ENCODE measurements around the gene LRRC56.

Gene LRRC56

DNA sequence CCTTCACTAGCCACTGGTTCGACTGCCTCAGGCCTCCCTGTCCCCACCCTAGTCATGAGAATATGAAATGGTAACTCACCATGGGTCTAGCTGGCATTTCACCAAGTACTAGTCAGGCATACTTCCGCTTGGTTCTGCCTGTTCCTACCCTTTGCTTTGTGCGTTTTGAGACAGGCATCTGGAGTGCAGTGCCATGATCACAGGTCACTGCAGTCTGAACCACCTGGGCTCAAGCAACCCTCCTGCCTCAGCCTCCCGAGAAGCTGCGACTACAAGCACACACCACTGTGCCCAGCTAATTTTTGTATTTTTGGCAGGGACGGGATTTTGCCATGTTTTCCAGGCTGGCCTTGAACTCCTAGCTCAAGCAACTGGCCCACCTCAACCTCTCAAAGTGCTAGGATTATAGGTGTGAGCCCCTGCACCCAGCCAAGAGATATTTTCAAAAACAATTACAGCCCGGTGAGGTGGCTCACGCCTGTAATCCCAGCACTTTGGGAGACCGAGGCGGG, 16.1 kb upstream of the LRRC56 start:
- DNase-seq (ENCODE audit: low spot score): no peak

- peak; percentile 18 for DNase-seq (ENCODE audit: low spot score)
Measured at GRCh38 chr11:526192-526591, 11.1 kb upstream of the LRRC56 start.

GRCh38 chr11:528166-528814, 9.0 kb upstream of the LRRC56 start:
- no peak for DNase-seq (ENCODE audit: low spot score)

GRCh38 chr11:528815-529727, 8.3 kb upstream of the LRRC56 start:
- no peak for DNase-seq (ENCODE audit: low spot score)

DNA sequence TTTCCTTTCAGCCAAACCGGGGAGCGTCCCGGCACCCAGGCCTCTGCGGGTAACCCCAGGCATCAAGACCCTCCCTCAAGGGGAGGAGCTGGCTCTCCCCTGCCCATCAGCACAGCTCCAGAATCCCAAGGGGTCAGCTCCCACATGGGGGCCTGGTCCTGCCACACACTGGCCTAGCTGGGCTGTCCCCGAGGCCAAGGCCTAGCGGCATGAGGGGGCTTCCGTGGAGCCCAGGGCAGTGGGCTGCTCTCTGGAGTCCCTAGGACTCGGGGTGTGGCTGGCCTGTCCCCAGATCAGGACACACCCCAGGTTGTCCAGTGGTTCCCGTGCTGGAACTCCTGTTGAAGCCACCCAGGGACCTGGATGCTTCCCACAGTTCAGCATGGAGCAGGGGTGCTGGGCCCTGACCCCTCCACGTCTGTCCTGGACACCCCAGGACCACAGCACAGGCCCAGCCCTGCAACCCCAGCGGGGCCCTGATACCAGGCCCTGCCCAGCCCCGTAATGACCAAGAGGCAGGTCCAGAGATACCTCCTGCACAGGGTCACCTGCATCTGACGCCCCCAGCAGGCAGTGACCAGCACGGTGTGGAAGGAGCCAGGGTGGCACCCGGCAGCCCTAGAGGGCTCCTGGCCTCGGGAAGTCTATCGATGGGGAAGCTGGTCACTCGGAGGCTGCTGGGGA, 7.5 kb upstream of the LRRC56 start:
- DNase-seq (ENCODE audit: low spot score): no peak

DNA sequence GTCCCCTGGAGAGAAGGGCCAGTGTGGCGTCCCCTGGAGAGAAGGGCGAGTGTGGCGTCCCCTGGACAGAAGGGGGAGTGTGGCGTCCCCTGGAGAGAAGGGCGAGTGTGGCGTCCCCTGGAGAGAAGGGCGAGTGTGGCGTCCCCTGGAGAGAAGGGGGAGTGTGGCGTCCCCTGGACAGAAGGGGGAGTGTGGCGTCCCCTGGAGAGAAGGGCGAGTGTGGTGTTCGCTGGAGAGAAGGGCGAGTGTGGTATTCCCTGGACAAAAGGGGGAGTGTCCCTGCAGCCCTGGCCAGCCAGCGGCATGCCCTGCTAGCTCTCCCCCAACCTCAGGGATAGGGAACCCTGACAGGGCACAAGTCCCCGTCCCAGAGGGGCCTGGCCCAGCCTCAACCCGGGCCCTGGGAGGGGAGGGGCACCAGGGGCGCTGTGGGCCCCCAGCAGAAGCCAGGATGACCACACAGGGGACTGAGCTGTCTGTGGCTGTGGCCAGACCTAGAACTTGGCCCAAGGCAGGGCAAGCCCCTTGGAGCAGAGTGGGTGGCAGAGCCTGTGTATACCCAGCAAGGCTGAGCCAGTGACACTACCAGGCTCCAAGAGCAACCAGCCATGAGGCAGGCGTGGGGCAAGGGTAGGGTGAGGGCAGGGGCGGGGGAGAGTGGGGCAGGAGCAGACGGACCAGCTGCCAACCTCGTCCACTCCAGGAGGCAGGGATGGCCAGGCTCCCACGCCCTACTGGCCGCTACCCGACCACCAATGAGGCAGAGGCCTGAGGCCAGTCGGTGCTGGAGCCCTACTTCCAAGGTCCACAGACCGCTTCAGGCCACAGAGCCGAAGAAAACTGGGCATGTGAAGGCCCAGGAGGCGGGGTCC, 6.1 kb upstream of the LRRC56 start:
- DNase-seq (ENCODE audit: low spot score): no peak

GRCh38 chr11:531919-532526, 5.3 kb upstream of the LRRC56 start:
- DNase-seq (ENCODE audit: low spot score): no peak

DNA sequence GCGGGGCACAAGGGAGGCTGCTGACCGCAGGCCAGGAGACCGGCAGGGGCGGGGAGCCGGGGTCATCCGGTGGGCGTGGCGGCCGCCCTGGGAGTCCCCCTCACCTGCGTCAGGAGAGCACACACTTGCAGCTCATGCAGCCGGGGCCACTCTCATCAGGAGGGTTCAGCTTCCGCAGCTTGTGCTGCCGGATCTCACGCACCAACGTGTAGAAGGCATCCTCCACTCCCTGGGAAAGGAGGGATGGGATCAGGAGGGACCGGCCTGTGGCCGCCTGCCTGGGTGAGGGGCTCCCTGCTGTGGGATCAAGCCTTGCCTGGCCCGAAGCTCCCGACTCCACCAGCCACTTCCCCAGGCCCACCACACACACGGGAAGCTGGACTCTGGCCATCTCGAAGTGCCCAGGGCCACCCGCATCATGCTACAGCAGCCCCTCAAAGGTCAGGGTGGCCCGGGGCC, 4.8 kb upstream of the LRRC56 start:
- DNase-seq (ENCODE audit: low spot score): no peak

- no peak for DNase-seq (ENCODE audit: low spot score)
Measured at GRCh38 chr11:532986-533585, 4.2 kb upstream of the LRRC56 start.

DNA sequence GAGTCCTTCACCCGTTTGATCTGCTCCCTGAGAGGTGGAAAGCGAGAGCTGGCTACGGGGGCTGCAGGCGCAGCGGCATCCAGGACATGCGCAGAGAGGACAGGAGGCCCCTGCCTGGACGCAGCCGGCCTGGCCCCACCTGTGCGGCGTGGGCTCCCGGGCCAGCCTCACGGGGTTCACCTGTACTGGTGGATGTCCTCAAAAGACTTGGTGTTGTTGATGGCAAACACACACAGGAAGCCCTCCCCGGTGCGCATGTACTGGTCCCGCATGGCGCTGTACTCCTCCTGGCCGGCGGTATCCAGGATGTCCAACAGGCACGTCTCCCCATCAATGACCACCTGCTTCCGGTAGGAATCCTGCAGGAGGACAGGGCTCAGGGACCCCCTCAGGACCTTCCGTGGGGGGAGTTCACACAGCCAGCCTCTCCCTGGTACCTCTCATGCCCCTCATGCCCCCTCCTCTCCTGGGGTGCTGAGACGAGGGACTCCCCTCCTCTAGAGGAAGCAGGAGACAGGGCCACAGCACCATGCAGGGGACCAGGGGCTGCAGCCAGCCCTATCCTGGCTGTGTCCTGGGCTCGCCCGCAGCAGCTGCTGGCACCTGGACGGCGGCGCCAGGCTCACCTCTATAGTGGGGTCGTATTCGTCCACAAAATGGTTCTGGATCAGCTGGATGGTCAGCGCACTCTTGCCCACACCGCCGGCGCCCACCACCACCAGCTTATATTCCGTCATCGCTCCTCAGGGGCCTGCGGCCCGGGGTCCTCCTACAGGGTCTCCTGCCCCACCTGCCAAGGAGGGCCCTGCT, 3.5 kb upstream of the LRRC56 start:
- DNase-seq (ENCODE audit: low spot score): no peak

DNA sequence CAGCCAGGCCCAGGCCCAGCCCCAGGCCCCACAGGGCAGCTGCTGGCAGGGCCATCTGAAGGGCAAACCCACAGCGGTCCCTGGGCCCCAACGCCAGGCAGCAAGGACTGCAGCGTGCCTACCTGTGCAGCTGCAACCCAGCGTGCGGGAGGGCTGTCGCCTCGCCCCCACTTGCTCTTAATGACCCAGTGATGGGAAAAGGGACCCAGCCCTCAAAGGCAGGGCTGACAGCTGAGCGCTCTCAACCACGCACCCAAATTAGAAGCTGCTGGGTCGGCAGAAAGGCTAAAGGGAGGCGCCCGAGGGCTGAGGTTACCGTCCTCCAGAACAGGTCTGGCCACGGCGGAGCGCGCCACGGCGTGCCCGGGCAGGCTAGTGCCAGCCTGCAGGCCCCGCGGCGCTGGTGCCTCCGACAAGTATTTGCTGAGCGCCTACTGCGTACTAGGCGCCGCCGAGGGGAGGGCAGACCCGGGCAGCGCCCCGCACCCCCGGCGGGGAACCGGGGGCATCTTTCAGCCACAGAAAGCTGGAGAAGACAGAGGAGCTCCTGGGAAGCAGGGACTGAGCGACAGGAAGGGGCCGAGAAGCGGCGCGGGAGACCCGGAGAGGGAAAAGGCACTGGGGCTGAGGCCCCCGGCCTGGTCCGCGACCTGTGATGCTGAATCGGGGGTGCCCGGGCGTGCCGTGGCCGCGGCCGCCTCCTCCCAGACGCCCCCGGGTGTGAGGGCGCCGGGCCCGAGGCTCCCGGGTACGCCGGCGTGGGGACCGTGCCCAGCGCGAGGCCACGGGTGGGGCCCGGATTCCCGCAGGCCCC, 2.7 kb upstream of the LRRC56 start:
- peak; percentile 57 for DNase-seq (ENCODE audit: low spot score)

- no peak for DNase-seq (ENCODE audit: low spot score)
Measured at GRCh38 chr11:535210-535518, 2.2 kb upstream of the LRRC56 start.

GRCh38 chr11:535519-536454, 1.5 kb upstream of the LRRC56 start, which contains the start of gene HRAS:
Gene HRAS (minus strand): TSS chr11:535576.
- DNase-seq (ENCODE audit: low spot score): peak; percentile 100

- DNase-seq (ENCODE audit: low spot score): no peak
Measured at GRCh38 chr11:537622-538430, 499 bp downstream of the LRRC56 start.

DNA sequence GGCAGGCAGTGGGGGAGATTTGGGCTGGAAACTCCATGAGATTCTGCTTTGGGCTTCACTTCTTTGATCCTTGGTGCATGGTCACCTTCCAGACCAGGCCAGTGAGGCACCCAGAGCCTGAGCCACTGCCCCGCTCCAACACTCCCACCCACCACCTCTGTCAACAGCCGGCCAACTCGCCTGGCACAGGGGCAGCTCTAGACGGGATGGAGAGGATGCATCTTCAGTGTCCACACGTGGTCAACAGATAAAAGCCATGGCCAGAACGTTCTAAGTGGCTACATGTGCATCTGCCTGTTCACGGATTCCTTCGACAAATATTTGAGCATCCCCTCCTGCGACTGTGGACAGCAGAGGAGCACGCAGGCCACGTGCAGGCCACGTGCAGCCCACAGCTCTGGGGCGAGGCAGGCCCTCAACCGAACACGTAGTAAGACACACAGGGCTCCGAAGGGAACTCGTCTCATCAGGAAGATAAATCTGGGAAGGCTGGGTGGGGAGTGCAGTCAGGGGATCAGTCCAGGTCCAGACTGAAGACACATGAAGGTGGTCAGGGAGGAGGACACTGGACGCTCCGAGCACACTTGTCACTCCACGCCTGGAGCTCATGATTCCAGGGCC, 1.2 kb downstream of the LRRC56 start:
- DNase-seq (ENCODE audit: low spot score): no peak

DNA sequence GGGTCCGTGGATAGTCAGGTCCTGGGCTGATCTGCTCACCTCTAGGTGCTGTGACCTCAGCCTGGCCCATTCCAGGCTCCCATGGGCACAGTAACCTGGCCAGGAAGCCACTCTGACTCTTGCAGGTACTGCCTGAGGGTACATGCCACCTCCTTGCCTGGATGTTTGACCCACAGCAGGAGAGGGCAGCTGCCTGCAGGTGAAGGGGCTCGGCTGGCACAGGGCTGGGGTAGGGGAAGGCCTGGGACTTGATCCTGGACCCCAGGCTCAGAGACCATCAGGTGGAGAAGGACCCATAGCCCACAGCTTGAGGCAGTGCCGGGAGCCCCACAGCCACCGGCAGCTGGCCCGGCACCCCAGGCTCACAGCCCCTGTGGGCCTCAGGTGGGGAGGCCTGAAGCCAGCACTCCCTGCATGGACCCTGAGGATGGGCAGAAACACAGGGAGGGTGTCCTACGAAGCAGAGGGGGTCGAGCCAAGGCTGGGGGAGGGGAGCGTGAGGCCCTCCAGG, 2.7 kb downstream of the LRRC56 start:
- DNase-seq (ENCODE audit: low spot score): no peak

Measured in iPS-NIHi11 (cell line).